HG03135 (cell line): Measurements from ENCODE around the gene HOXA10.

Experiments used
- ATAC-seq: cut with Tn5 transposase; IDR thresholded peaks from one replicate; pipeline ENCODE4 v1.9.1; 2021; ENCODE audit warnings: mild to moderate bottlenecking, moderate library complexity; ENCODE audit not compliant: unreplicated experiment

The HOXA10 gene

GRCh38 chr7:27168265-27168947 lies 5.7 kb downstream of the HOXA10 start:
- ATAC-seq: no peak

- ATAC-seq: no peak
Observed at GRCh38 chr7:27167916-27168264, 6.2 kb downstream of the HOXA10 start.

GRCh38 chr7:27166531-27167505 lies 7.3 kb downstream of the HOXA10 start:
- no peak for ATAC-seq

GRCh38 chr7:27165996-27166530 lies 8.1 kb downstream of the HOXA10 start:
- no peak for ATAC-seq

GRCh38 chr7:27165089-27165995 lies 8.8 kb downstream of the HOXA10 start, which contains the start of gene HOXA9:
Gene HOXA9, minus strand, starts transcription at chr7:27165537. Its CDS starts 80 bp downstream, at chr7:27165457.
- ATAC-seq: no peak

- ATAC-seq: no peak
Observed at GRCh38 chr7:27164367-27165088, 9.6 kb downstream of the HOXA10 start.

- ATAC-seq: no peak
Observed at GRCh38 chr7:27164045-27164366, 10.1 kb downstream of the HOXA10 start.

GRCh38 chr7:27163288-27164044 lies 10.7 kb downstream of the HOXA10 start:
- no peak for ATAC-seq

- ATAC-seq: no peak
Observed at GRCh38 chr7:27162561-27163287, 11.4 kb downstream of the HOXA10 start.

- ATAC-seq: no peak
Observed at GRCh38 chr7:27161721-27162560, 12.2 kb downstream of the HOXA10 start.

GRCh38 chr7:27161214-27161720 lies 12.9 kb downstream of the HOXA10 start:
- ATAC-seq: no peak

GRCh38 chr7:27160546-27161213 lies 13.4 kb downstream of the HOXA10 start:
- peak; percentile 53 for ATAC-seq

- no peak for ATAC-seq
Observed at GRCh38 chr7:27160145-27160545, 14.0 kb downstream of the HOXA10 start.

- no peak for ATAC-seq
Observed at GRCh38 chr7:27159266-27160144, 14.6 kb downstream of the HOXA10 start.

- no peak for ATAC-seq
Observed at GRCh38 chr7:27158436-27159265, 15.5 kb downstream of the HOXA10 start.
